ENCODE data around the gene CCDC158. TPM values are rescaled to one million over a fixed set of nuclear protein-coding genes. Genes with fewer than 3 reads are reported as not detected.
"Not testable (repeated sequence)": the region's sequence is repeated elsewhere in the genome, so short reads cannot be mapped to it uniquely, and the experiment has no call there.

Gene CCDC158
- not detected in 2 replicates for total RNA-seq (2014; rRNA removed)
- 0.02 TPM for polyA plus RNA-seq (2012)

GRCh38 chr4:76420762-76421581 lies at the start of gene CCDC158:
Gene CCDC158, minus strand, starts transcription at chr4:76421141. Its CDS starts 17,934 bp downstream, at chr4:76403207.
- no peak for DNase-seq (ENCODE audit: low read depth)

GRCh38 chr4:76470532-76470931 lies 49.6 kb upstream of the CCDC158 start:
- no peak for DNase-seq (ENCODE audit: low read depth)

GRCh38 chr4:76470064-76470463 lies 49.1 kb upstream of the CCDC158 start:
- DNase-seq (ENCODE audit: low read depth) = no peak

DNA sequence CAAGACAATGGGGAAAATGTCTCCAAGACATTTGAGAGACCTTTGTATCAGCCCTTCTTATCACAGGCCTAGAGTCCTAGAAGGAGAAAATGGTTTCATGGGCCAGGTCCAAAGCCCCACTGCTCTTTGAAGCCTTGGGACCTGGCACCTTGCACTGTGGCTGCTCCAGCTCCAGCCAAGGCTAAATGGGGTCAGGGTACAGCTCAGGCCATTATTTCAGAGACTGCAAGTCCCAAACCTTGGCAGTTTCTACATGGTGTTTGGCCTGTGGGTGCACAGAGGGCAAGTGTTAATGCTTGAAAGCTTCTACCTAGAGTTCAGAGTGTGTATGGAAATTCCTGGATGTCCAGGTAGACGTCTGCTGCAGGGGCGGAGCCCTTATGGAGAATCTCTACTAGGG lies 42.6 kb upstream of the CCDC158 start:
- DNase-seq (ENCODE audit: low read depth) = no peak

- peak; percentile 61 for DNase-seq (ENCODE audit: low read depth)
Observed at GRCh38 chr4:76459291-76459723, 38.4 kb upstream of the CCDC158 start.

GRCh38 chr4:76458825-76459224 lies 37.9 kb upstream of the CCDC158 start:
- DNase-seq (ENCODE audit: low read depth) = peak; percentile 26

- DNase-seq (ENCODE audit: low read depth) = no peak
Observed at GRCh38 chr4:76458297-76458696, 37.4 kb upstream of the CCDC158 start.

GRCh38 chr4:76457885-76458284 lies 36.9 kb upstream of the CCDC158 start:
- DNase-seq (ENCODE audit: low read depth) = no peak

DNA sequence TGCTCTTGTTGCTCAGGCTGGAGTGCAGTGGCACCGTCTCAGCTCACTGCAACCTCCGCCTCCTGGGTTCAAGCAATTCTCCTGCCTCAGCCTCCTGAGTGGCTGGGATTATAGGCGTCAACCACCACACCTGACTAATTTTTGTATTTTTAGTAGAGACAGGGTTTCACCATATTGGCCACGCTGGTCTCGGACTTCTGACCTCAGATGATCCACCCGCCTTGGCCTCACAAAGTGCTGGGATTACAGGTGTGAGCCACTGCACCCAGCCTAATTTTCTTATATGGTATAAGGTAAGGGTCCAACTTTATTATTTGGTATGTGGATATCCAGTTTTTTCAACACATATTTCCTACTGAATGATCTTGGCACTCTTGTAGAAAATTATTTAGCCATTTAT lies 33.1 kb upstream of the CCDC158 start:
- not testable (repeated sequence) for DNase-seq (ENCODE audit: low read depth)

- DNase-seq (ENCODE audit: low read depth) = no peak
Observed at GRCh38 chr4:76453232-76453631, 32.3 kb upstream of the CCDC158 start.

GRCh38 chr4:76449833-76450232 lies 28.9 kb upstream of the CCDC158 start:
- DNase-seq (ENCODE audit: low read depth) = no peak

GRCh38 chr4:76449362-76449767 lies 28.4 kb upstream of the CCDC158 start:
- peak; percentile 19 for DNase-seq (ENCODE audit: low read depth)

- DNase-seq (ENCODE audit: low read depth) = no peak
Observed at GRCh38 chr4:76448211-76448610, 27.3 kb upstream of the CCDC158 start.

GRCh38 chr4:76447393-76447851 lies 26.5 kb upstream of the CCDC158 start:
- DNase-seq (ENCODE audit: low read depth) = no peak

DNA sequence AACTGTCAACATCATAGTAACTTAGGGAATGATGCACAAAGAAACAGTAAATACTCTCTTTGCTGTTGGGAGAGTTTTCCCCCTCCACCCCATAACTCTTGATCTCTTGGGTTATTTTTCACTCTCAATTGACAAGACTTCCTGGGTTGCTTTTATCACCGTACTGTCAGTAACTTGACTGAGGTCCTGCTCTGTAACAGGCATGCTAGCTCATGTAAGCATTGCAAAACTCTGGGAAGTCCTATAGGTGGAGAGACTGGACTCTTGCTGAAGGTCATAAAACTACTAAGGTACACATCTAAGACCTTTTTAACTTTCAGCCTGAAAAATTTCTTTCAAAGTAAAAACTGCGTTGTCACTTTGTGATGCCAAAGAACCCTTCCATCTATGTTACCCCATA lies 25.0 kb upstream of the CCDC158 start:
- DNase-seq (ENCODE audit: low read depth) = no peak

DNA sequence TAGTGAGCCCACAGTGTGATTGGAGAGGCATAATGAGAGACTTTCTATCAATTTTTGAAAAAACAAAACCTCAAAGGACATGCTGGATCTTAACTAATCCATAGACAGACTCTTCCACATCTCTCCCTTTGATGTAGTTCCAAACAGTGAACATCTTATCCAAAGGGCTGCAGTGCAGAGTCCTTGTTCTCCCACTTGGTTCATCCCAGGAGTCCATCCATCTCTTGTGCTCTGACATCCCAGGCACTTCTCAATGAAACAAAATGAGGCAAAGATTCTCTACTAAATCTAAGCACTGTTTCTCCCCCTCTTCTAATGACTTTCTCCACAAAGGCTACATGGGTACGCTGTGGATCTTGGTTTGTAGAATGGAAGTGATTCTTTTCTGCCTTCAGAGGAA lies 22.4 kb upstream of the CCDC158 start:
- no peak for DNase-seq (ENCODE audit: low read depth)

- no peak for DNase-seq (ENCODE audit: low read depth)
Observed at GRCh38 chr4:76442807-76443206, 21.9 kb upstream of the CCDC158 start.

DNA sequence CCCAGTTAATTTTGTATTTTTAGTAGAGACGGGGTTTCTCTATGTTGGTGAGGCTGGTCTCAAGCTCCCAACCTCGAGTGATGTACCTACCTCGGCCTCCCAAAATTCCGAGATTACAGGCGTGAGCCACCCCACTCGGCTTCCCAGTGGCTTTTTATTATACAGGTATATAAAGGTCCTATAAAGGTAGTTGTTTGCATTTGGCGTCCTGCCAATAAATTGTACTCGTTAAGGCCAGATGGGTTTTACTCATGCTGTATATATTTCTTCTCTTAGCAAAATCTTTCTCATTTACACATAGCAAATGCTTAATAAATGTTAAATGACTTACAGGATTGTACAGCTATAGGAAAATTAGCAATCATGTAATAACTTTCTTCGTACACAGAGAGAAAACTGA lies 20.9 kb upstream of the CCDC158 start:
- no peak for DNase-seq (ENCODE audit: low read depth)

DNA sequence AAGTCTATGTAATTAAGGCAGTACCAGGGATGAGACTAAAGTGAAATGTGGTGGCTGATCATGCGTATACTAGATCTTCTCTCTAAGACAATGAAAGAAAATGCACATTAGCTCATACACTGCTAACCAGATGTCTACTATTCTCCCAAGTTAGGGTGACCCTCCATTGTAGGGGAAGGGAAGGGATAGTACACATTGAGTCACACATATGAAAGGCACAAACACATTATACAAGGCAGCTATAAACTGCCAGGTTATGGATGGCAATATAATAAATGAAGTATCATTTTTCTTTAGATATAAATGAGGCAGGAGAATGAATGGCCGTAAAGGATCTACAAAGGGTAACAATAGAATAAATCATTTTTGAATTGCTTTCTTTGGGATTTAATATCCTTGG lies 18.6 kb upstream of the CCDC158 start:
- no peak for DNase-seq (ENCODE audit: low read depth)

DNA sequence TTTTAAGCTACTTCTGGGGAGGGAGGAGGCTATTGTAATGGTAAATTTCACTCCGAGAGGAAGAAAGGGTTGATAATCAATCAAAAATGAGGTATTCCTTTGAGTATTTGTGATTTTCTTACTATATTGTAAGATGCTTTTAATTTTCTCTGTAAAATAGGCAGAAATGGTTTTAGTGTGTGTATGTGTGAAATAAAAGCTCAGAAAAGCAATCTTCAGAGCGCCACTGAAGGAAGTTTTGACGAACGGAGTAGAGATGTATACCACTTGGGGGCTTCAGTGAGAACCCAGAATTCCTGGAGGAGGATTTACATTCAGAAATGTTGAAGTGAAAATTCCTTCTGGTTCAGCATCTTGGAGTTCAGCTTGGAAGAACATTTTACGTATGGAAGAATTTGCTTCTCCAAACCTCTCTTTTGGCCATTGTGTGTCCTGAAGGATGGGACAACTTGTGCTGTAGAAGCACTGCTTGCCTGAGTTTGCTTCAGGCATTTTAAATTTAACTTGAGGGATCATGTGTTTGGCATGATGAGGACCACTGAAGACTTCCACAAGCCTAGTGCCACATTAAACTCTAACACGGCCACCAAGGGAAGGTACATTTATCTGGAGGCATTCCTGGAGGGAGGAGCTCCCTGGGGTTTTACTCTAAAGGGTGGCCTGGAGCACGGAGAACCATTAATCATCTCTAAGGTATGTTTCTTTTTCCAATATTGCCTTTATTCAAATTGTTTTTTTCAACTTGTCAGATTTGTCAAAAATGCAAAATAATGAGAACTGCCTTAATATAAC lies 14.8 kb upstream of the CCDC158 start:
- DNase-seq (ENCODE audit: low read depth) = no peak

GRCh38 chr4:76434901-76435527 lies 14.1 kb upstream of the CCDC158 start, which contains the start of gene SHROOM3:
Gene SHROOM3, plus strand, starts transcription at chr4:76435229. Its CDS starts 824 bp downstream, at chr4:76436053.
- no peak for DNase-seq (ENCODE audit: low read depth)

Measured in LHCN-M2 (cell line).